ENCODE measurements around the gene ELOVL2. TPM values are rescaled to one million over a fixed set of nuclear protein-coding genes. Genes with fewer than 3 reads are reported as not detected.

The ELOVL2 gene
- total and polyA plus RNA-seq, 10 of the 15 experiments (the other 5 are each of a cell fraction or from before 2014, with no cell fraction given): 0.01 to 0.03 TPM; not detected in 8

DNA sequence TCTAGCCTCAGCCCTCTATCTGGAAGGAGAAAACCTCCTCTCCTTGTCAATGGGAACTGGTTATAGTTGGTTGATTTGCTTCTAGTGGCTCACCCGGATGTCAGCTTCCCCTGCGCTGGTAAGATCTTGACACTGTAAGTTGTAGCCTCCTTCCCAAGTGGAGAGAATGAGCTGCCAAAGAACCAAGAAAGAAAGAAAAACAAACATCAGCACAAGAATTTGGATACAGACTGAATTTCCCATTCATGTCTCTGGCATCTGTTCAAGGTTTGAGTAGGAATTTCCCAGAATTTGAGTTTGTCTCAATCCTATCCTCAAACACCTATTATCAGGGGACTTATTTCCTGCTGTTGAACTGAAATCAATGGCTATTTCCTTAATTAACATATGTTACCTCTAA is 44.1 kb downstream of the ELOVL2 start:
- Histone ChIP-seq H3K9me3 (replicated peaks; ENCODE audit: control insufficient read depth, insufficient read depth, low read length) (no peaks in the 10 kb centered on the region), H2AFZ (ENCODE audit: control insufficient read depth, low read depth, low read length) (no peak overlapping the region), H3K4me2 (ENCODE audit: control insufficient read depth, insufficient read depth) (no peak overlapping the region), H3K27ac (ENCODE audit: control insufficient read depth, insufficient read depth) (no peak overlapping the region), H3K4me3 (no peak overlapping the region), H3K79me2 (ENCODE audit: control insufficient read depth, insufficient read depth, low read length) (no peaks in the 10 kb centered on the region), H3K27me3 (replicated peaks in 1 of 2; ENCODE audit: control insufficient read depth in 2 of 2, insufficient read depth in 2 of 2, low read length in 1 of 2) (no peaks in the 10 kb centered on the region), H3K9ac (ENCODE audit: control insufficient read depth, insufficient read depth, low read length) (no peak overlapping the region), H4K20me1 (ENCODE audit: control insufficient read depth, insufficient read depth) (no peaks in the 10 kb centered on the region), H3K4me1 (ENCODE audit: control insufficient read depth, insufficient read depth, low read length) (no peaks in the 10 kb centered on the region), H3K36me3 (ENCODE audit: control insufficient read depth in 2 of 2, insufficient read depth in 2 of 2, low read length in 1 of 2) (no peaks in the 10 kb centered on the region)
- 94% methylated on average over 2 of the region's 2 CpGs for WGBS (ENCODE audit: insufficient coverage, insufficient replicate concordance, low lambda C conversion rate, missing lambda C conversion rate)
- no peak for DNase-seq (ENCODE audit: low read depth, low spot score)
- SMC1A ChIA-PET (ENCODE audit: uncharacterized antibody, unreplicated experiment): interaction anchor here (1.9 kb wide), 1 partner anchor 18 kb away, joined by 7 read pairs; no protein-coding TSS in a partner anchor
- intact Hi-C loops (cut with micrococcal nuclease; ENCODE audit: unreplicated experiment) (no loop called here), in situ Hi-C loops (cut with MboI) (no loop called here)
- no peak for FAIRE-seq
- ATAC-seq: no peak
- RAD21 ChIA-PET (ENCODE audit: unreplicated experiment): no interaction called here
- CTCF ChIA-PET: no interaction called here
- BruUV-seq (replicated peaks): no TSS peak
- TF ChIP-seq CREB1 (IDR thresholded peaks at IDR 0.05; ENCODE audit: low read depth): no peak
- TF ChIP-seq WRNIP1 (IDR thresholded peaks at IDR 0.05; ENCODE audit: borderline replicate concordance, low read depth, low read length): no peak
- no peak for TF ChIP-seq HDAC2 (IDR thresholded peaks at IDR 0.05)
- TF ChIP-seq NFIC (IDR thresholded peaks at IDR 0.05; ENCODE audit: low read depth, low read length): no peak
- TF ChIP-seq EGR1 (IDR thresholded peaks at IDR 0.05; ENCODE audit: borderline replicate concordance in 1 of 2, low read depth in 2 of 2, low read length in 2 of 2): no peak
- no peak for TF ChIP-seq POLR2AphosphoS5 (IDR thresholded peaks at IDR 0.05; ENCODE audit: low read length)
- no peak for TF ChIP-seq SMARCA5 (IDR thresholded peaks at IDR 0.05)
- TF ChIP-seq SPI1 (IDR thresholded peaks at IDR 0.05; ENCODE audit: borderline replicate concordance, insufficient read depth, low read depth, low read length): no peak
- no peak for TF ChIP-seq SIX5 (IDR thresholded peaks at IDR 0.05; ENCODE audit: low read depth, low read length, severe bottlenecking)
- TF ChIP-seq, protein P1, sequence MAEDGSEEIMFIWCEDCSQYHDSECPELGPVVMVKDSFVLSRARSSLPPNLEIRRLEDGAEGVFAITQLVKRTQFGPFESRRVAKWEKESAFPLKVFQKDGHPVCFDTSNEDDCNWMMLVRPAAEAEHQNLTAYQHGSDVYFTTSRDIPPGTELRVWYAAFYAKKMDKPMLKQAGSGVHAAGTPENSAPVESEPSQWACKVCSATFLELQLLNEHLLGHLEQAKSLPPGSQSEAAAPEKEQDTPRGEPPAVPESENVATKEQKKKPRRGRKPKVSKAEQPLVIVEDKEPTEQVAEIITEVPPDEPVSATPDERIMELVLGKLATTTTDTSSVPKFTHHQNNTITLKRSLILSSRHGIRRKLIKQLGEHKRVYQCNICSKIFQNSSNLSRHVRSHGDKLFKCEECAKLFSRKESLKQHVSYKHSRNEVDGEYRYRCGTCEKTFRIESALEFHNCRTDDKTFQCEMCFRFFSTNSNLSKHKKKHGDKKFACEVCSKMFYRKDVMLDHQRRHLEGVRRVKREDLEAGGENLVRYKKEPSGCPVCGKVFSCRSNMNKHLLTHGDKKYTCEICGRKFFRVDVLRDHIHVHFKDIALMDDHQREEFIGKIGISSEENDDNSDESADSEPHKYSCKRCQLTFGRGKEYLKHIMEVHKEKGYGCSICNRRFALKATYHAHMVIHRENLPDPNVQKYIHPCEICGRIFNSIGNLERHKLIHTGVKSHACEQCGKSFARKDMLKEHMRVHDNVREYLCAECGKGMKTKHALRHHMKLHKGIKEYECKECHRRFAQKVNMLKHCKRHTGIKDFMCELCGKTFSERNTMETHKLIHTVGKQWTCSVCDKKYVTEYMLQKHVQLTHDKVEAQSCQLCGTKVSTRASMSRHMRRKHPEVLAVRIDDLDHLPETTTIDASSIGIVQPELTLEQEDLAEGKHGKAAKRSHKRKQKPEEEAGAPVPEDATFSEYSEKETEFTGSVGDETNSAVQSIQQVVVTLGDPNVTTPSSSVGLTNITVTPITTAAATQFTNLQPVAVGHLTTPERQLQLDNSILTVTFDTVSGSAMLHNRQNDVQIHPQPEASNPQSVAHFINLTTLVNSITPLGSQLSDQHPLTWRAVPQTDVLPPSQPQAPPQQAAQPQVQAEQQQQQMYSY (CRISPR knock-in tag; IDR thresholded peaks at IDR 0.05): no peak
- TF ChIP-seq, protein P2, sequence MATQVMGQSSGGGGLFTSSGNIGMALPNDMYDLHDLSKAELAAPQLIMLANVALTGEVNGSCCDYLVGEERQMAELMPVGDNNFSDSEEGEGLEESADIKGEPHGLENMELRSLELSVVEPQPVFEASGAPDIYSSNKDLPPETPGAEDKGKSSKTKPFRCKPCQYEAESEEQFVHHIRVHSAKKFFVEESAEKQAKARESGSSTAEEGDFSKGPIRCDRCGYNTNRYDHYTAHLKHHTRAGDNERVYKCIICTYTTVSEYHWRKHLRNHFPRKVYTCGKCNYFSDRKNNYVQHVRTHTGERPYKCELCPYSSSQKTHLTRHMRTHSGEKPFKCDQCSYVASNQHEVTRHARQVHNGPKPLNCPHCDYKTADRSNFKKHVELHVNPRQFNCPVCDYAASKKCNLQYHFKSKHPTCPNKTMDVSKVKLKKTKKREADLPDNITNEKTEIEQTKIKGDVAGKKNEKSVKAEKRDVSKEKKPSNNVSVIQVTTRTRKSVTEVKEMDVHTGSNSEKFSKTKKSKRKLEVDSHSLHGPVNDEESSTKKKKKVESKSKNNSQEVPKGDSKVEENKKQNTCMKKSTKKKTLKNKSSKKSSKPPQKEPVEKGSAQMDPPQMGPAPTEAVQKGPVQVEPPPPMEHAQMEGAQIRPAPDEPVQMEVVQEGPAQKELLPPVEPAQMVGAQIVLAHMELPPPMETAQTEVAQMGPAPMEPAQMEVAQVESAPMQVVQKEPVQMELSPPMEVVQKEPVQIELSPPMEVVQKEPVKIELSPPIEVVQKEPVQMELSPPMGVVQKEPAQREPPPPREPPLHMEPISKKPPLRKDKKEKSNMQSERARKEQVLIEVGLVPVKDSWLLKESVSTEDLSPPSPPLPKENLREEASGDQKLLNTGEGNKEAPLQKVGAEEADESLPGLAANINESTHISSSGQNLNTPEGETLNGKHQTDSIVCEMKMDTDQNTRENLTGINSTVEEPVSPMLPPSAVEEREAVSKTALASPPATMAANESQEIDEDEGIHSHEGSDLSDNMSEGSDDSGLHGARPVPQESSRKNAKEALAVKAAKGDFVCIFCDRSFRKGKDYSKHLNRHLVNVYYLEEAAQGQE (IDR thresholded peaks at IDR 0.05; ENCODE audit: low read depth, low read length): no peak
- TF ChIP-seq SP1 (IDR thresholded peaks at IDR 0.05; ENCODE audit: low read depth, low read length): no peak
- TF ChIP-seq ATF7 (IDR thresholded peaks at IDR 0.05; ENCODE audit: low read depth): no peak
- TF ChIP-seq STAT1 (conservative IDR thresholded peaks at IDR 0.05): no peak
- POLR2A ChIA-PET: no interaction called here

Measured in GM12878 (cell line).